ENCODE data around the gene HGFAC.
A peak's percentile ranks its signal among the peaks of the same experiment; 100 is the strongest.

Gene HGFAC

GRCh38 chr4:3399277-3400194 is 42.2 kb upstream of the HGFAC start:
- DNase-seq, result no peak
- peaks cover 3% of the 10 kb centered on the region; the same call in 1 of the 2 replicates for H3K9me3 ChIP-seq
- H3K27me3 ChIP-seq, result no peaks in the 10 kb centered on the region
- H3K36me3 ChIP-seq, result no peaks in the 10 kb centered on the region
- H3K4me1 ChIP-seq, result no peaks in the 10 kb centered on the region
- H3K4me3 ChIP-seq (ENCODE audit: low read depth, low read length), result no peak overlapping the region
- peak; percentile 23; the same call in 1 of the 2 replicates for TF ChIP-seq CTCF (IDR thresholded peaks at IDR 0.05; ENCODE audit: low read depth, low read length)

GRCh38 chr4:3401436-3402171 is 40.2 kb upstream of the HGFAC start:
- no peak for TF ChIP-seq CTCF (IDR thresholded peaks at IDR 0.05; ENCODE audit: low read depth, low read length)
- no peak for DNase-seq

GRCh38 chr4:3402491-3403347 is 39.0 kb upstream of the HGFAC start:
- H3K4me1 ChIP-seq, result no peaks in the 10 kb centered on the region
- DNase-seq, result no peak
- TF ChIP-seq CTCF (IDR thresholded peaks at IDR 0.05; ENCODE audit: low read depth, low read length), result no peak
- H3K27me3 ChIP-seq, result no peaks in the 10 kb centered on the region
- H3K4me3 ChIP-seq (ENCODE audit: low read depth, low read length), result no peak overlapping the region
- peaks cover 4% of the 10 kb centered on the region; the same call in 1 of the 2 replicates for H3K9me3 ChIP-seq
- no peaks in the 10 kb centered on the region for H3K36me3 ChIP-seq

More at GRCh38 chr4:3401436-3402171, 40.2 kb upstream of the HGFAC start:
- H3K4me3 ChIP-seq (ENCODE audit: low read depth, low read length), result no peak overlapping the region
- H3K27me3 ChIP-seq, result no peaks in the 10 kb centered on the region
- H3K4me1 ChIP-seq, result no peaks in the 10 kb centered on the region
- H3K9me3 ChIP-seq, result peaks cover 4% of the 10 kb centered on the region; the same call in 1 of the 2 replicates
- no peaks in the 10 kb centered on the region for H3K36me3 ChIP-seq

GRCh38 chr4:3403348-3403906 is 38.3 kb upstream of the HGFAC start:
- no peak overlapping the region for H3K4me3 ChIP-seq (ENCODE audit: low read depth, low read length)
- H3K4me1 ChIP-seq, result no peaks in the 10 kb centered on the region
- H3K9me3 ChIP-seq, result peaks cover 4% of the 10 kb centered on the region; the same call in 1 of the 2 replicates
- no peak for DNase-seq
- no peaks in the 10 kb centered on the region for H3K36me3 ChIP-seq
- no peaks in the 10 kb centered on the region for H3K27me3 ChIP-seq
- no peak for TF ChIP-seq CTCF (IDR thresholded peaks at IDR 0.05; ENCODE audit: low read depth, low read length)

- TF ChIP-seq CTCF (IDR thresholded peaks at IDR 0.05; ENCODE audit: low read depth, low read length), result no peak
These were observed 37.2 kb upstream of the HGFAC start for GRCh38 chr4:3404546-3404945.

More at GRCh38 chr4:3404546-3404945, 37.2 kb upstream of the HGFAC start:
- H3K27me3 ChIP-seq, result no peaks in the 10 kb centered on the region
- H3K9me3 ChIP-seq, result peaks cover 4% of the 10 kb centered on the region; the same call in 1 of the 2 replicates
- peaks cover 3% of the 10 kb centered on the region; the same call in 1 of the 2 replicates for H3K4me1 ChIP-seq
- no peaks in the 10 kb centered on the region for H3K36me3 ChIP-seq
- no peak overlapping the region for H3K4me3 ChIP-seq (ENCODE audit: low read depth, low read length)
- DNase-seq, result no peak

Measured in BE2C (cell line).